Transverse colon (tissue), 4 donors: ENCODE measurements around the gene SLAMF9. TPM values are rescaled to one million over a fixed set of nuclear protein-coding genes. Genes with fewer than 3 reads are reported as not detected.

Source experiments
- DNase-seq: peaks from one replicate; pipeline ENCODE4 v3.0.0-alpha.2; 2019
- H3K27ac ChIP-seq, 4 donors: fragments of 200-600 bp; sonication (generic); 2 replicates each; pipeline ENCODE4 v1.5.1; 2016 to 2018; ENCODE audit warnings: inconsistent platforms in 4 of 4
- H3K27me3 ChIP-seq: fragments of 200-600 bp; sonication (generic); 2 replicates; pipeline ENCODE4 v1.5.1; 2017; ENCODE audit warnings: inconsistent platforms
- H3K36me3 ChIP-seq, 4 donors: fragments of 200-600 bp; sonication (generic); 2 replicates each; pipeline ENCODE4 v1.5.1; 2017 to 2019; ENCODE audit warnings: inconsistent platforms in 4 of 4
- H3K4me1 ChIP-seq, 4 donors: fragments of 200-600 bp; sonication (generic); 2 replicates each; pipeline ENCODE4 v1.5.1; 2017 to 2020; ENCODE audit warnings: inconsistent platforms in 4 of 4
- H3K4me3 ChIP-seq, 4 donors: fragments of 200-600 bp; sonication (generic); 1 replicate in 1 of 4; 2 replicates in 3 of 4; pipeline versions ENCODE4 v1.5.1 to v1.6.1; 2017 to 2019; ENCODE audit warnings: inconsistent platforms in 4 of 4
- H3K9me3 ChIP-seq, 2 donors: fragments of 200-600 bp; sonication (generic); 2 replicates each; pipeline ENCODE4 v1.5.1; 2017 to 2019; ENCODE audit warnings: inconsistent platforms in 2 of 2
- EP300 ChIP-seq: sonication (generic); formaldehyde crosslinking; IDR thresholded peaks from one replicate; pipeline ENCODE4 v1.6.1; 2017; ENCODE audit warnings: antibody characterized with exemption, low read depth
- POLR2A ChIP-seq: fragments of 450-650 bp; IDR thresholded peaks from one replicate; pipeline ENCODE4 v1.6.1; 2016; ENCODE audit warnings: antibody characterized with exemption, mild to moderate bottlenecking, moderate library complexity
- POLR2AphosphoS5 ChIP-seq, 3 donors: sonication (generic); formaldehyde crosslinking; IDR thresholded peaks; one replicate each; pipeline ENCODE4 v1.6.1; 2016; ENCODE audit warnings: antibody characterized with exemption in 3 of 3
- whole genome bisulfite sequencing, 2 donors: methylation state at CpG; one replicate each; pipeline ENCODE4 v1.1.5; 2018; ENCODE audit warnings: low coverage in 1 of 2; 5-methylcytosine and 5-hydroxymethylcytosine counted together
- in situ Hi-C, 4 donors: fragments of 200-750 bp; cut with MboI; loops; one replicate each; pipeline versions ENCODE4 v1.15.0 to v1.15.1; 2017; ENCODE audit warnings: low sequenced_read_pairs in 3 of 4, low pct_ligation_motif_present in 1 of 4, low pct_unique_long_range_greater_than_20kb in 1 of 4
- intact Hi-C: fragments of 100-400 bp; cut with DNase I; formaldehyde crosslinking; loops from one replicate; pipeline ENCODE4 v1.15.1; 2023; ENCODE audit warnings: low total_unique reads
- total RNA-seq, 4 donors: library from RNA; depleted of rRNA; stranded (reverse); fragments of >200 nt; gene quantifications; one replicate each; pipeline ENCODE4 v1.1.0, GENCODE V29; 2016
- TF ChIP-seq, protein P1 (sequence below), 5 experiments: fragments of 200-600 bp in 3 of 5; fragments of 450-650 bp in 2 of 5; sonication (generic) in 3 of 5; IDR thresholded peaks; 1 replicate in 2 of 5; 2 replicates in 3 of 5; pipeline ENCODE4 v1.5.1; 2016 to 2017; ENCODE audit warnings: antibody characterized with exemption in 5 of 5, inconsistent platforms in 3 of 5, mild to moderate bottlenecking in 2 of 5, moderate library complexity in 1 of 5

The SLAMF9 gene
- total RNA-seq, 4 donors from 2014 or later, result 0.64 TPM; not detected in 3

DNA sequence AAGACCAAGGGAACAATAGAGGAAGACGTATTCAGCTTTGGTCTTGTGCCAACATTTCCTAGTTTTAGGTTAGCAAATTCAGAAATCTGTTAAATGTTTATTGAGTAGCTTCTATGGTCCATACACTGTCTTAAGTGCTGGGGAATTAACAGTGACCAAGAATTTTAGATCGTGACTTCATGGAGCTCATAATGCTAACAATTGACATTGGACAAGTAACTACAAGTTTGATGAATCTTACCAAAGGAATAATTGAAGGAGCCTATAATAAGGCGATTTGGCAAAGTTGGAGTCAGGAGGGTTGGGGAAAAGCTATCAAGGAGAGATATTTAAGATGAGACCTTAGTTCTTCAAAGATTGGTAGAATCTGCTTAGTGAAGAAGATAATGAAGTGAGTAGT, 1.4 kb upstream of the SLAMF9 start:
- Histone ChIP-seq H3K27ac (no peak overlapping the region), H3K27me3 (no peaks in the 10 kb centered on the region), H3K4me3 (no peak overlapping the region), H3K9me3 (no peaks in the 10 kb centered on the region), H3K36me3 (no peaks in the 10 kb centered on the region), H3K4me1 (peaks cover 0 to 5% (median 1%) of the 10 kb centered on the region in 4 donors)
- intact Hi-C loops (no loop called here), in situ Hi-C loops (no loop called here)
- no peak for DNase-seq
- WGBS, 2 donors, result 85 to 94% methylated on average over 3 of the region's 3 CpGs
- TF ChIP-seq POLR2A (no peak), POLR2AphosphoS5 (IDR thresholded peaks at IDR 0.05) (no peak), EP300 (no peak)
- TF ChIP-seq, protein P1, sequence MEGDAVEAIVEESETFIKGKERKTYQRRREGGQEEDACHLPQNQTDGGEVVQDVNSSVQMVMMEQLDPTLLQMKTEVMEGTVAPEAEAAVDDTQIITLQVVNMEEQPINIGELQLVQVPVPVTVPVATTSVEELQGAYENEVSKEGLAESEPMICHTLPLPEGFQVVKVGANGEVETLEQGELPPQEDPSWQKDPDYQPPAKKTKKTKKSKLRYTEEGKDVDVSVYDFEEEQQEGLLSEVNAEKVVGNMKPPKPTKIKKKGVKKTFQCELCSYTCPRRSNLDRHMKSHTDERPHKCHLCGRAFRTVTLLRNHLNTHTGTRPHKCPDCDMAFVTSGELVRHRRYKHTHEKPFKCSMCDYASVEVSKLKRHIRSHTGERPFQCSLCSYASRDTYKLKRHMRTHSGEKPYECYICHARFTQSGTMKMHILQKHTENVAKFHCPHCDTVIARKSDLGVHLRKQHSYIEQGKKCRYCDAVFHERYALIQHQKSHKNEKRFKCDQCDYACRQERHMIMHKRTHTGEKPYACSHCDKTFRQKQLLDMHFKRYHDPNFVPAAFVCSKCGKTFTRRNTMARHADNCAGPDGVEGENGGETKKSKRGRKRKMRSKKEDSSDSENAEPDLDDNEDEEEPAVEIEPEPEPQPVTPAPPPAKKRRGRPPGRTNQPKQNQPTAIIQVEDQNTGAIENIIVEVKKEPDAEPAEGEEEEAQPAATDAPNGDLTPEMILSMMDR (IDR thresholded peaks at IDR 0.05), result no peak

DNA sequence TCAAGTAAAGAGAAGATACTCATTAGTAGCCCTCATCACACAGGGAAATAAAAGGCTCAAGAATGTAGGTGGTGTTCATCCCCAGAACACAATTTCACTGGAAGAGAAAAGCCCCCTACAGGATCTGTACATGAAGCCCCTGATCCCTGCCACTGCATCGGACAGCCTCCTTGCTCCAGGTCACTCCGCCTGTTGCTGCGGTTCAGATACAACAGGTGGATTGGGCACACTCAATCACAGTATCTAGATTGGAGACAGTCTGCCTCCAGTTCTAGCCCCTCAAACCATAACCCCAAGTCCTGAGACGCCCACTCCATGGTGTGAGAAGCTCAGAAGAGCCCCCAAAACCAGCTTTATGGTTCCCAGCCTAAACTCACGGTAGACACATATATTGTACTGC, 1.1 kb downstream of the SLAMF9 start:
- TF ChIP-seq POLR2A (no peak), EP300 (no peak), POLR2AphosphoS5 (IDR thresholded peaks at IDR 0.05) (no peak)
- TF ChIP-seq, protein P1 (IDR thresholded peaks at IDR 0.05), result no peak
- Histone ChIP-seq H3K4me1 (peaks cover 0 to 24% (median 17%) of the 10 kb centered on the region in 4 donors), H3K27me3 (no peaks in the 10 kb centered on the region), H3K27ac (no peak overlapping the region), H3K9me3 (no peaks in the 10 kb centered on the region), H3K4me3 (no peak overlapping the region), H3K36me3 (no peaks in the 10 kb centered on the region)
- WGBS, 2 donors, result 83 to 85% methylated on average over 1 to 5 of the region's 5 CpGs
- in situ Hi-C loops (no loop called here), intact Hi-C loops (no loop called here)
- no peak for DNase-seq

DNA sequence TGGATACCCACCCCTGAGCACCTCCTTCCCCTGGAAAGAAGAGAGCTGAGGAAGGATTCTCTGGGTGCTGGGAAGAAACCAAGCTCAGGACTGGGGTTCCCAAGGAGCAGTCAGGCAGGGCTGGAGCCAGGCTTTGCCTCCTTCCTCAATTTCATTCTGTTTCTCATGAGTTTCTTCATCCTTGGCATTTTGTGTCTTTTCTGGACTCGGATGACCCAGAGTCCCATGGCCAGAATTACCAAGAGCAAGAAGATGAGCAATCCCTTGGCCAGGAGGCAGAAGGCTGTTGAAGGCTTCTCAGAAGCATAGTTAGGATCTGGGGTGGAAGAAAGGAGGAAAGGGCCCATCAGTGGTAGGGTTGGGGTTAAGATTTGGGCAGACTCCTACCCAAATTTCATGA, 2.5 kb downstream of the SLAMF9 start:
- intact Hi-C loops, result no loop called here
- DNase-seq, result no peak
- H3K9me3 ChIP-seq, result no peaks in the 10 kb centered on the region
- no peaks in the 10 kb centered on the region for H3K36me3 ChIP-seq
- WGBS, 2 donors, result 80 to 100% methylated on average over 1 of the region's 1 CpG
- peaks cover 0 to 28% (median 19%) of the 10 kb centered on the region in 4 donors for H3K4me1 ChIP-seq
- no peak overlapping the region for H3K27ac ChIP-seq
- no peak for TF ChIP-seq POLR2A
- TF ChIP-seq EP300, result no peak
- TF ChIP-seq, protein P1 (IDR thresholded peaks at IDR 0.05), result no peak
- no peak for TF ChIP-seq POLR2AphosphoS5 (IDR thresholded peaks at IDR 0.05)
- in situ Hi-C loops, result no loop called here
- no peaks in the 10 kb centered on the region for H3K27me3 ChIP-seq
- no peak overlapping the region for H3K4me3 ChIP-seq

DNA sequence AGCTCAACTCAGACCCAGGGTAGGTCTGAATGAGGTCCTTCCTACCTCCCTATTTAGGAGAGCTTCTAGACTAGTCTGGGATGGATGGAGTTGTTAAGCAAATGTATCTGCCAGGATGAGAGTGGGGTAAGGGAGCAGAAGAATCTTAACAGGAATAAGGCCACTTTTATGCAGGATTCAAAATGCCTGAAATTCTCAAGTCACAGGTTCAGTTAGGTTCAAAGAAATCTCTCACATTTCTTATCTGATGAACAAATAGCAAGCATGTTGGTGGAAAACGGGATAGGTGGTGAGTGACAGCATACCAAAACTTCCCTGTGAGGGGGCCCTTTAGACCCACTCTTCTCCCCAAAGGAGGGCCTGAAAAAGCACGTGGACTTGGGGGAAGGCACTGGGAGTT, 3.0 kb downstream of the SLAMF9 start:
- H3K27me3 ChIP-seq, result no peaks in the 10 kb centered on the region
- in situ Hi-C loops (no loop called here), intact Hi-C loops (no loop called here)
- no peak overlapping the region for H3K27ac ChIP-seq
- TF ChIP-seq POLR2A (no peak), EP300 (no peak), POLR2AphosphoS5 (IDR thresholded peaks at IDR 0.05) (no peak)
- TF ChIP-seq, protein P1 (IDR thresholded peaks at IDR 0.05), result no peak
- DNase-seq, result no peak
- no peak overlapping the region for H3K4me3 ChIP-seq
- whole genome bisulfite sequencing, 2 donors, result 64 to 78% methylated on average over 2 of the region's 2 CpGs
- no peaks in the 10 kb centered on the region for H3K9me3 ChIP-seq
- H3K4me1 ChIP-seq, result peaks cover 0 to 34% (median 23%) of the 10 kb centered on the region in 4 donors
- no peaks in the 10 kb centered on the region for H3K36me3 ChIP-seq
